ENCODE data around the gene ZNF638. TPM values are rescaled to one million over a fixed set of nuclear protein-coding genes. Genes with fewer than 3 reads are reported as not detected.
A peak's percentile ranks its signal among the peaks of the same experiment; 100 is the strongest.

The ZNF638 gene
- total and polyA plus RNA-seq, 2 of the 8 experiments (the other 6 are each of a cell fraction or from before 2014, with no cell fraction given): 45.3 to 143 TPM

GRCh38 chr2:71339685-71340084, 8.1 kb downstream of the ZNF638 start:
- ChIA-PET CTCF (ENCODE audit: partially characterized antibody) (no interaction called here), POLR2A (ENCODE audit: partially characterized antibody) (interaction anchor here (1.4 kb wide), 1 partner anchor 8 kb away, joined by 7 read pairs; the partner anchor contains the start of gene ZNF638)
- no peak overlapping the region for H3K4me3 ChIP-seq (ENCODE audit: extremely low read depth in 1 of 4, insufficient read depth in 2 of 4, low read depth in 3 of 4, low read length in 4 of 4)
- H2BK5ac ChIP-seq (ENCODE audit: low read depth, low read length): no peak overlapping the region
- no peak overlapping the region for H3K27ac ChIP-seq (ENCODE audit: low read depth, low read length)
- H2BK120ac ChIP-seq (replicated peaks; ENCODE audit: low read depth, low read length): no peak overlapping the region
- no peak overlapping the region for H4K91ac ChIP-seq (replicated peaks; ENCODE audit: insufficient read length, low read length)
- no peak overlapping the region for H4K5ac ChIP-seq (ENCODE audit: insufficient read length, low read depth, low read length)
- H3K56ac ChIP-seq (replicated peaks; ENCODE audit: insufficient read length, low read depth, low read length): no peak overlapping the region
- H2BK12ac ChIP-seq (ENCODE audit: low read depth, low read length): no peak overlapping the region
- H2AFZ ChIP-seq (ENCODE audit: low read length): no peak overlapping the region
- no peaks in the 10 kb centered on the region for H3K36me3 ChIP-seq (ENCODE audit: control insufficient read depth in 2 of 4, insufficient read depth in 4 of 4, low read length in 3 of 4)
- 93% methylated on average over 2 of the region's 2 CpGs; no CpG with 5 or more reads in 1 of the 2 experiments for WGBS, 2 experiments (ENCODE audit: extremely low coverage in 1 of 2, insufficient coverage in 1 of 2, insufficient read length in 1 of 2, insufficient replicate concordance in 2 of 2, low coverage in 1 of 2, low lambda C conversion rate in 2 of 2, missing lambda C conversion rate in 1 of 2)
- no peak overlapping the region for H2BK20ac ChIP-seq (ENCODE audit: low read length)
- no peaks in the 10 kb centered on the region for H3K23me2 ChIP-seq (ENCODE audit: low read depth, low read length)
- no peak overlapping the region for H2AK5ac ChIP-seq (ENCODE audit: low read depth, low read length)
- H3K27me3 ChIP-seq (replicated peaks in 1 of 4; ENCODE audit: control insufficient read depth in 3 of 4, extremely low read depth in 1 of 4, insufficient read depth in 3 of 4, low read length in 3 of 4): no peaks in the 10 kb centered on the region
- no peak overlapping the region for H4K8ac ChIP-seq (ENCODE audit: extremely low read depth, insufficient read depth, low read length)
- DNase-seq (ENCODE audit: low read depth in 1 of 2, low spot score in 2 of 2) (no peak), FAIRE-seq (no peak)
- no peaks in the 10 kb centered on the region for H3K79me1 ChIP-seq (ENCODE audit: low read depth, low read length)
- H3K4ac ChIP-seq (replicated peaks; ENCODE audit: insufficient read length, low read depth, low read length): no peak overlapping the region
- H3K9me3 ChIP-seq (ENCODE audit: insufficient read depth in 2 of 2, low read depth in 1 of 2, low read length in 1 of 2): no peaks in the 10 kb centered on the region
- H3K18ac ChIP-seq (ENCODE audit: extremely low read depth, low read length): no peak overlapping the region
- peaks cover 20 to 99% of the 10 kb centered on the region in 2 experiments for H3K79me2 ChIP-seq (ENCODE audit: control insufficient read depth in 1 of 2, insufficient read depth in 2 of 2, low read length in 2 of 2)
- no peak overlapping the region for H3K14ac ChIP-seq (ENCODE audit: insufficient read length)
- H3K9ac ChIP-seq (replicated peaks in 1 of 4; ENCODE audit: extremely low read depth in 1 of 4, low read depth in 3 of 4, low read length in 3 of 4): peak overlapping the region in 1 of 4 experiments; percentile 8; a peak in 1 of 7 replicates
- no peak overlapping the region for H2BK15ac ChIP-seq (ENCODE audit: low read length)
- TF ChIP-seq TAF1 (IDR thresholded peaks at IDR 0.05; ENCODE audit: low read depth, low read length) (no peak), GTF2F1 (IDR thresholded peaks at IDR 0.05; ENCODE audit: borderline replicate concordance, low read depth, low read length) (no peak), EZH2 (IDR thresholded peaks at IDR 0.05; ENCODE audit: low read depth, low read length, severe bottlenecking) (no peak), CHD1 (IDR thresholded peaks at IDR 0.05; ENCODE audit: low read depth, low read length) (no peak), CHD2 (IDR thresholded peaks at IDR 0.05; ENCODE audit: low read length) (no peak), RAD21 (IDR thresholded peaks at IDR 0.05 in 1 of 2, conservative IDR thresholded peaks at IDR 0.05 in 1 of 2; ENCODE audit: low read depth in 2 of 2, low read length in 2 of 2) (no peak), RFX5 (IDR thresholded peaks at IDR 0.05; ENCODE audit: borderline replicate concordance, low read depth, low read length) (no peak), RXRA (IDR thresholded peaks at IDR 0.05; ENCODE audit: insufficient read depth, low read depth, low read length) (no peak), POU5F1 (IDR thresholded peaks at IDR 0.05; ENCODE audit: low read depth, low read length) (no peak), RNF2 (IDR thresholded peaks at IDR 0.05; ENCODE audit: borderline replicate concordance, low read depth, low read length, missing control alignments, poor library complexity, severe bottlenecking) (no peak)
- H3K4me1 ChIP-seq (replicated peaks in 1 of 4; ENCODE audit: control insufficient read depth in 3 of 4, insufficient read depth in 4 of 4, low read length in 3 of 4): no peaks in the 10 kb centered on the region; a peak in 2 of 7 replicates
- H4K20me1 ChIP-seq (replicated peaks in 1 of 2; ENCODE audit: control insufficient read depth in 1 of 2, insufficient read depth in 2 of 2, low read length in 2 of 2): peaks cover 16 to 26% of the 10 kb centered on the region in 2 experiments
- H3K4me2 ChIP-seq (ENCODE audit: insufficient read depth in 1 of 2, low read depth in 2 of 2, low read length in 2 of 2): no peak overlapping the region
- no peak overlapping the region for H3K23ac ChIP-seq (ENCODE audit: insufficient read length)

Data from H1 (cell line).